K562 (cell line): ENCODE data around the gene TIMM44. TPM values are rescaled to one million over a fixed set of nuclear protein-coding genes. Genes with fewer than 3 reads are reported as not detected.

ENCODE experiments used
- ATF7 ChIP-seq: fragments of 450-650 bp; IDR thresholded peaks from 2 replicates; pipeline ENCODE4 v1.7.1; 2014; ENCODE audit warnings: mild to moderate bottlenecking, moderate library complexity
- CBFB ChIP-seq: sonication (generic); formaldehyde crosslinking; IDR thresholded peaks from 2 replicates; pipeline ENCODE4 v1.4.0; 2020; ENCODE audit warnings: mild to moderate bottlenecking, missing genetic modification reagents
- CEBPG ChIP-seq, 3 experiments: fragments of 200-800 bp in 1 of 3; sonication (Bioruptor generic) in 1 of 3; sonication (generic) in 1 of 3; formaldehyde crosslinking in 1 of 3; IDR thresholded peaks in 2 of 3; conservative IDR thresholded peaks in 1 of 3; 2 replicates each; pipeline versions ENCODE4 v1.6.1 to v1.8.0; 2016 to 2022; ENCODE audit warnings: missing compliant biosample characterization in 2 of 3, missing genetic modification characterization in 2 of 3, mild to moderate bottlenecking in 1 of 3, missing genetic modification reagents in 1 of 3
- HSF4 ChIP-seq: fragments of 250-450 bp; sonication (Bioruptor Pico); IDR thresholded peaks from 2 replicates; pipeline ENCODE4 v2.1.2; 2022; ENCODE audit warnings: mild to moderate bottlenecking, moderate library complexity, borderline replicate concordance
- ILF3 ChIP-seq: fragments of 450-650 bp; IDR thresholded peaks from 2 replicates; pipeline ENCODE4 v1.6.1; 2018; ENCODE audit warnings: antibody characterized with exemption, mild to moderate bottlenecking, moderate library complexity, borderline replicate concordance
- LCOR ChIP-seq: sonication (generic); formaldehyde crosslinking; IDR thresholded peaks from 2 replicates; pipeline ENCODE4 v1.8.0; 2022; ENCODE audit warnings: mild to moderate bottlenecking, missing genetic modification reagents
- MCM3 ChIP-seq: fragments of 450-650 bp; IDR thresholded peaks from 2 replicates; pipeline ENCODE4 v1.6.1; 2016
- MTA2 ChIP-seq: fragments of 450-650 bp; IDR thresholded peaks from 2 replicates; pipeline ENCODE4 v1.6.1; 2016; ENCODE audit warnings: low read depth
- NFE2L1 ChIP-seq: fragments of 450-650 bp; IDR thresholded peaks from 2 replicates; pipeline ENCODE4 v1.6.1; 2016; ENCODE audit warnings: missing genetic modification characterization, low read depth, mild to moderate bottlenecking, missing compliant biosample characterization, moderate library complexity, borderline replicate concordance
- PHF21A ChIP-seq: fragments of 450-650 bp; IDR thresholded peaks from 2 replicates; pipeline ENCODE4 v1.6.1; 2017; ENCODE audit warnings: low read depth, borderline replicate concordance
- POLR2G ChIP-seq: fragments of 200-400 bp; formaldehyde crosslinking; IDR thresholded peaks from 2 replicates; pipeline ENCODE4 v1.6.1; 2017; ENCODE audit warnings: low read depth, mild to moderate bottlenecking, antibody characterized with exemption, low read length, moderate library complexity
- RBFOX2 ChIP-seq: fragments of 200-400 bp; formaldehyde crosslinking; IDR thresholded peaks from 2 replicates; pipeline ENCODE4 v1.6.1; 2017; ENCODE audit warnings: low read depth, mild to moderate bottlenecking, low read length, moderate library complexity
- RHOXF2B ChIP-seq: fragments of 250-450 bp; sonication (Bioruptor Pico); conservative IDR thresholded peaks from 2 replicates; pipeline ENCODE4 v1.5.1; 2021
- SAFB ChIP-seq: fragments of 200-400 bp; formaldehyde crosslinking; IDR thresholded peaks from 2 replicates; pipeline ENCODE4 v1.6.1; 2017; ENCODE audit warnings: low read depth, low read length, borderline replicate concordance
- SIN3B ChIP-seq: fragments of 450-650 bp; IDR thresholded peaks from 2 replicates; pipeline ENCODE4 v1.6.1; 2017; ENCODE audit warnings: low read depth, mild to moderate bottlenecking, moderate library complexity
- TAF7 ChIP-seq: fragments of 450-650 bp; IDR thresholded peaks from 2 replicates; pipeline ENCODE4 v1.6.1; 2016; ENCODE audit warnings: missing genetic modification characterization, missing compliant biosample characterization
- WHSC1 ChIP-seq: IDR thresholded peaks from one replicate; pipeline ENCODE4 v1.6.1; 2012; ENCODE audit warnings: low read length, control low read depth, inconsistent platforms
- YBX1 ChIP-seq: fragments of 450-650 bp; IDR thresholded peaks from 2 replicates; pipeline ENCODE4 v1.7.1; 2016; ENCODE audit warnings: mild to moderate bottlenecking
- ZBED1 ChIP-seq: IDR thresholded peaks from 2 replicates; pipeline ENCODE4 v1.6.1; 2014
- ZBTB17 ChIP-seq: fragments of 450-650 bp; formaldehyde crosslinking; IDR thresholded peaks from 2 replicates; pipeline ENCODE4 v1.4.0; 2020; ENCODE audit warnings: mild to moderate bottlenecking
- ZC3H8 ChIP-seq: fragments of 450-650 bp; IDR thresholded peaks from 2 replicates; pipeline ENCODE4 v1.6.1; 2017
- ZFP30 ChIP-seq: fragments of 250-450 bp; sonication (Bioruptor Pico); IDR thresholded peaks from 2 replicates; pipeline ENCODE4 v1.8.0; 2022; ENCODE audit warnings: moderate library complexity, mild to moderate bottlenecking, inconsistent platforms, borderline replicate concordance
- ZNF140 ChIP-seq: fragments of 250-450 bp; sonication (Bioruptor Pico); IDR thresholded peaks from 2 replicates; pipeline ENCODE4 v1.8.0; 2021; ENCODE audit warnings: moderate library complexity, mild to moderate bottlenecking, inconsistent platforms
- ZNF444 ChIP-seq: fragments of 250-450 bp; sonication (Bioruptor Pico); IDR thresholded peaks from 2 replicates; pipeline ENCODE4 v1.4.0; 2020; ENCODE audit warnings: mild to moderate bottlenecking, moderate library complexity
- ZNF586 ChIP-seq: fragments of 450-650 bp; formaldehyde crosslinking; conservative IDR thresholded peaks from 2 replicates; pipeline ENCODE4 v1.4.0; 2020; ENCODE audit warnings: mild to moderate bottlenecking, moderate library complexity
- ZNF766 ChIP-seq: fragments of 200-800 bp; sonication (Bioruptor generic); conservative IDR thresholded peaks from 2 replicates; pipeline ENCODE4 v1.6.1; 2016; ENCODE audit warnings: missing genetic modification characterization, missing compliant biosample characterization
- polyA plus RNA-seq, 8 experiments: library from polyadenylated mRNA; depleted of rRNA in 4 of 8; stranded (reverse) in 5 of 8; unstranded in 3 of 8; fragments of >200 nt; fragmentation: Nextera tagmentation in 2 of 8; fragmentation: Illumina TruSeq in 1 of 8; extraction: Ambion mirVana in 2 of 8; extraction: Trizol in 1 of 8; gene quantifications; 2 replicates each; pipeline versions ENCODE4 v1.2.1 to v1.2.3, GENCODE V29; 2011 to 2014; ENCODE audit warnings: inconsistent platforms in 1 of 8, missing spikeins in 1 of 8
- total RNA-seq, 7 experiments: library from RNA; depleted of rRNA in 6 of 7; stranded (reverse); fragments of >200 nt in 6 of 7; fragmentation: Illumina TruSeq in 2 of 7; extraction: Trizol in 2 of 7; gene quantifications; 2 replicates each; pipeline versions ENCODE4 v1.2.1 to v1.2.3, GENCODE V29; 2011 to 2021; ENCODE audit warnings: low replicate concordance in 1 of 7
- TF ChIP-seq, protein P1 (sequence below): fragments of 200-800 bp; sonication (Bioruptor generic); IDR thresholded peaks from 2 replicates; pipeline ENCODE4 v1.6.1; 2017; ENCODE audit warnings: missing genetic modification characterization, missing compliant biosample characterization
- TF ChIP-seq, protein P2 (sequence below): fragments of 450-650 bp; IDR thresholded peaks from 2 replicates; pipeline ENCODE4 v1.7.0; 2016; ENCODE audit warnings: borderline replicate concordance

Gene TIMM44
- total and polyA plus RNA-seq, 9 of the 15 experiments (the other 6 are each of a cell fraction or from before 2014, with no cell fraction given), result 10.3 to 231 (median 89.3) TPM

DNA sequence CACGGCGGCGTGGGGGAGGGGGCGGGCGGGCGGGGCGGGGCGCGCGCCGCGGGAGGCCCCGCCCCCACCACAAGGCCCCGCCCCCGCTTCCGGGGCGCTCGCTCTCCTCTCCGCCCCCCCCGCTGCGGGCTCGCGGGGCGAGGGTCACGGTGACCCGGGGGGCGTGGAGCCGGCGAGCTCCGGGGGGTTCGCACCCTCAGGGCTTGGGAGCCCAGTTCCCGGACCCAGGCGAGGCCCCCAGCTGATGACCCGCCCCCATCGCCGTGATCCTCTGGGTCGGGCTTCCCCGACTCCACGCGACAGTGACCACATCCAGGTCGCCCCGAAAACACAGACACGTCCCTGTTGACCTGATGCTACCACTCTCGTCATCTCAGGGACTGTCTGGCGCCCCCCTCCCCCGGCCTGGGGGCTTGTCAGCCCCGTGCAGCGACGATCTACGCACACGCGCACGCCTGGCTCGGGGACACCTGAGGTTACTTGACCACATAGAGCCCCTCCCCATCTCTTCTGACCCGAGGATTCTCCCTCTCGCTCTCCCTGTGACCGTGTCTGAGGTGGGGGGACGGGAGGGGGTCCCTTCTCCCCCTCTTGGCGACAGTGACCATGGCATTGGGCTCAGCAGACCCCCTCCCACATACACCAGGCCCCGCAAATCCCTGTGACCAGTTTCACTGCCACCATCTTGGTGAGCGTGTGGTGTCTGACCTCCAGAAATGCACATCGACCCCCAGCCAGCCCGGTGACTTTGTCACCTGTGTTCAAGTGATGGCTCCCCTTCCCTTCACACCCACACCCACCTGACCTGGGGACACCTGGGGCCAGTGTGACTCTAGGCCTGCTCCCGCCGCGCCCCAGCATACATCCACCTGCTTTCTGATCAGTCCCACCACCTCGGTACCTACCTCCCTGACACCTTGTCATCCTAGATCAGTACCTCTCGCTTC is 39.1 kb downstream of the TIMM44 start (continued):
- TF ChIP-seq CBFB (0 out of 2 replicates have a peak, but pooled peaks have one; percentile 24), MCM3 (no peak), RBFOX2 (peak; percentile 8; the same call in 1 of the 2 replicates), ZNF444 (CRISPR knock-in tag) (no peak), CEBPG (CRISPR knock-in tag; IDR thresholded peaks at IDR 0.05) (no peak), CEBPG (tag; conservative IDR thresholded peaks at IDR 0.05 in 1 of 2, IDR thresholded peaks at IDR 0.05 in 1 of 2) (no peak), WHSC1 (no peak), PHF21A (no peak), ATF7 (no peak), MTA2 (no peak), ZNF586 (CRISPR knock-in tag) (no peak), SAFB (0 out of 2 replicates have a peak, but pooled peaks have one; percentile 27), SIN3B (no peak), ZBED1 (no peak), NFE2L1 (no peak), ZC3H8 (no peak), LCOR (CRISPR knock-in tag) (no peak), ILF3 (no peak), RHOXF2B (CRISPR knock-in tag) (no peak), YBX1 (no peak), ZFP30 (CRISPR knock-in tag) (no peak), HSF4 (CRISPR knock-in tag) (no peak), ZBTB17 (CRISPR knock-in tag) (no peak), POLR2G (no peak), ZNF140 (CRISPR knock-in tag) (no peak), ZNF766 (CRISPR knock-in tag) (no peak), TAF7 (tag) (no peak)
- TF ChIP-seq, protein P1, sequence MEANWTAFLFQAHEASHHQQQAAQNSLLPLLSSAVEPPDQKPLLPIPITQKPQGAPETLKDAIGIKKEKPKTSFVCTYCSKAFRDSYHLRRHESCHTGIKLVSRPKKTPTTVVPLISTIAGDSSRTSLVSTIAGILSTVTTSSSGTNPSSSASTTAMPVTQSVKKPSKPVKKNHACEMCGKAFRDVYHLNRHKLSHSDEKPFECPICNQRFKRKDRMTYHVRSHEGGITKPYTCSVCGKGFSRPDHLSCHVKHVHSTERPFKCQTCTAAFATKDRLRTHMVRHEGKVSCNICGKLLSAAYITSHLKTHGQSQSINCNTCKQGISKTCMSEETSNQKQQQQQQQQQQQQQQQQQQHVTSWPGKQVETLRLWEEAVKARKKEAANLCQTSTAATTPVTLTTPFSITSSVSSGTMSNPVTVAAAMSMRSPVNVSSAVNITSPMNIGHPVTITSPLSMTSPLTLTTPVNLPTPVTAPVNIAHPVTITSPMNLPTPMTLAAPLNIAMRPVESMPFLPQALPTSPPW, result peak; percentile 97
- TF ChIP-seq, protein P2, sequence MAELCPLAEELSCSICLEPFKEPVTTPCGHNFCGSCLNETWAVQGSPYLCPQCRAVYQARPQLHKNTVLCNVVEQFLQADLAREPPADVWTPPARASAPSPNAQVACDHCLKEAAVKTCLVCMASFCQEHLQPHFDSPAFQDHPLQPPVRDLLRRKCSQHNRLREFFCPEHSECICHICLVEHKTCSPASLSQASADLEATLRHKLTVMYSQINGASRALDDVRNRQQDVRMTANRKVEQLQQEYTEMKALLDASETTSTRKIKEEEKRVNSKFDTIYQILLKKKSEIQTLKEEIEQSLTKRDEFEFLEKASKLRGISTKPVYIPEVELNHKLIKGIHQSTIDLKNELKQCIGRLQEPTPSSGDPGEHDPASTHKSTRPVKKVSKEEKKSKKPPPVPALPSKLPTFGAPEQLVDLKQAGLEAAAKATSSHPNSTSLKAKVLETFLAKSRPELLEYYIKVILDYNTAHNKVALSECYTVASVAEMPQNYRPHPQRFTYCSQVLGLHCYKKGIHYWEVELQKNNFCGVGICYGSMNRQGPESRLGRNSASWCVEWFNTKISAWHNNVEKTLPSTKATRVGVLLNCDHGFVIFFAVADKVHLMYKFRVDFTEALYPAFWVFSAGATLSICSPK, result no peak
